Stimulated activated CD8-positive, alpha-beta memory T cell treated with anti-CD3 and anti-CD28 coated beads, Interleukin-15, amount 100 ng/mL, for 4 hours (primary cell): ENCODE results near the gene TRIM71.
"Not testable (repeated sequence)": the region's sequence is repeated elsewhere in the genome, so short reads cannot be mapped to it uniquely, and the experiment has no call there.

Experiments
- DNase-seq, 2 donors: peaks; one replicate each; pipeline ENCODE4 v3.0.0-alpha.2; 2020; ENCODE audit warnings: low read depth in 2 of 2

The TRIM71 gene

DNA sequence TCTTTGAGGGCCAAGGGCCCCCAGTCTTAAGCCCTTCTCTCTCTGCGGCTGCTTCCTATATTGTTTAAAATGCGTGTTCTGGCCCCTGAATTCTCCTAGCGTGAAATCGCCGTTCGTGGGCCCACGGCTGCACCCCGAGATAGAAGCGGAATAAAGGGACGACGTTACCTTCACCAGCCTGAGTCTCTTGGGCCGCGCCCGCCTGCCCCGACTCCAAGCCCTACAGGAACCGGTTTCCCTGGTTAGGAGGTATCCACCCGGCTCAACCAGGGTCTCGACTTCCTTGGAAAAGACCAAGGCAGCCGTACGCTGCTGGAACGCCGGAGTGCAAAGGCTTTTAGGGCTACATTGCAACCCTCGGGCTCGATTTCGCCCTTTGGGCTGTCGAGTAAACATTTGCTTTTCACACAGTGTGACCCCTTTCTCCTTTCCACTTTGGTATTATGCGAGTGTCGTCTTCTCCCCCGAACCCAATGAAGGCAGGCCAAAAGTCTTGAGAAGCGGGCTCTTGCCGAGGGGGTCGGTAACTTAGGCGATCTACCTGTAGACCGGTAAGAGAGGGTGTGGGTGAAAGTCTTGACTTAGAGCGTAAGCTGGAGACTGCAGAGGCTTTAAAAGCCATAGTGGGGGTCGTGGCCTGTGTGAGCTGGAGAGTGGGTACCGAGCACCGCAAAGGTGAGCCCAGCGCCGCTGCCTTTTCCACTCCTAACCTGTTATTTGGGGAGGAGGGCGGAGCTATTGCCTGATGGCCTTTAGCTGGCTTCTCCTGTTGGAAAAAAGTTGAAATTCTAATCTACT is 2.0 kb downstream of the TRIM71 start:
- no peak for DNase-seq

DNA sequence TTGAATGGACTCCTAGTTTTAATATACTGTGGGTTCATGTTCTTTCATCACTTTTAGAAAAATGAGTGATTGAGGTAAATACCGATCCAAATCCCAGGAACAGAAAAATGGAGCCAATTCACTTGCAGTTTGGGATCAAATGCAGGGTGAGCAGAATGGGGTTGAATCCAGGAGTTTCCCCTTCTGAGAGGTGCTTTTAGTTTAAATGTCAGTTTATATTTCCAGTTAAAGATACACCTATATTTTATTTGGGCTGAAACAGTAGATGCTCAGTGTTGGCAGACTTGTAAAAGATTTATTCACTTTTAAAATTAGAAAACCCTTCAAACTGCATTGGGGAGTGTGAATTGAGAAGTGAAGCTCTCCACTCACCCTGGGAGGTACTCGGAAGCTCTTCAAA is 2.6 kb downstream of the TRIM71 start:
- DNase-seq: no peak

DNA sequence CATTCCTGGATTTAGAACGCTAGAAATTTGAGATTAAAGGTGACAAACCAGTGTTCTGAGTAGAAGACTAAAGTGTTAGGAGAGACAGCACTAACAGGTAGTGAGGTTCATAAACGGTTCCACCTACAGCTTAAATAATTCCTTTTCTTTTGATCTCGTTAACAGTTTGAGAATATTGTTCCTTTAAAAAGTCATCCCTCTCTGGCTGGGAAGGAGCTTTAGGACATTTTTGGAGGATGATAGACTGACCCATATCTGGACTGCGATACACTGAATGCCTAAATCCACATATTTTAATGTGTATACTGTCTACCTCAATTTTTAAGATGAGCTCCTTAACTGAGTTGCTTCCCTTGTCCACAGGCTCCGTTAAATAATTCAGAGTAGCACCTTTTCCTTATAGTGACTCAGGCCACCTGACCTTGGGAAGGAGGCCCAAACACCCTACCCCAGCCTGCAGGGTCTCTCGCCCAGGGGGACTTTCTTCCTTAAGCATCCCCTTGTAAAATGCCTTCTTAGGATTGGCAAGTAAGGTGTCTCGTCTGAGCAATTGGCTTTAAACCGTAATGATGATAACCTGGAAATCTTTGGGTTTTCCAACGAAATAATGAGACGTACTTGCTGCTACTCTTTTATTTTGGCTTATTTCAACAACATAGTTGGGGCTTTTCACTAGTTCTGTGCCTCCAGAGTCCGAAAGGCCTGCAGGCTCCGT is 3.3 kb downstream of the TRIM71 start:
- DNase-seq: no peak

DNA sequence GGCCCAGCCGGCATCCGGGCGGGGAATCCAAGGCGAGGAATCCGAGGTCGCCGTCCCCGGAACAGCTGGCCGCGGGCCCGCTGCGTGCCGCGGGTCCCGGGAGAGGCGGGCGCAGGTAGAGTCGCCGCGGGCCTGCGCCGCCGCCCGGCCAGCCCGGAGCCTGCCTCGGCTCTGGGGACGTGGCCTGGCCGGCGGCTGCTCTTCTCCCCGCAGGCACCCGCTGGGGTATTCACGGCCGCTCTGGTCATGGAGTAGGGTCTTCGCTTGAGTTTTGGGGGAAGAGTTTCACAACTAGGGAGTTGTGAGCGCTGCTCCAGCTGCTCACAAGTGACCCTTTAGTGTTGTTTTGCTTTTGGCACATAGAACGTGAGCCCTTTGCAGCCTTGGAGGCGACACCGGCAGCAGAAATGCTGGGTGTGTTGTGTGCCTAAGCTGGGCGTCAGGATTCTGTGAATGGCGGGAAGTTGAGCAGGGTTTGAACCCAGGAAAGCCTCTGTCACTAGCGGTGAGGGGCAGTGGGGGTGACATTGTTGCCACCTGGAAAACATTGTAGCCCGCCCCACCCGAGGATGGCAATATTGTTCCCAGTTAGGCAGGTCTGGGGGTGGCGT is 4.0 kb downstream of the TRIM71 start:
- DNase-seq: no peak

DNA sequence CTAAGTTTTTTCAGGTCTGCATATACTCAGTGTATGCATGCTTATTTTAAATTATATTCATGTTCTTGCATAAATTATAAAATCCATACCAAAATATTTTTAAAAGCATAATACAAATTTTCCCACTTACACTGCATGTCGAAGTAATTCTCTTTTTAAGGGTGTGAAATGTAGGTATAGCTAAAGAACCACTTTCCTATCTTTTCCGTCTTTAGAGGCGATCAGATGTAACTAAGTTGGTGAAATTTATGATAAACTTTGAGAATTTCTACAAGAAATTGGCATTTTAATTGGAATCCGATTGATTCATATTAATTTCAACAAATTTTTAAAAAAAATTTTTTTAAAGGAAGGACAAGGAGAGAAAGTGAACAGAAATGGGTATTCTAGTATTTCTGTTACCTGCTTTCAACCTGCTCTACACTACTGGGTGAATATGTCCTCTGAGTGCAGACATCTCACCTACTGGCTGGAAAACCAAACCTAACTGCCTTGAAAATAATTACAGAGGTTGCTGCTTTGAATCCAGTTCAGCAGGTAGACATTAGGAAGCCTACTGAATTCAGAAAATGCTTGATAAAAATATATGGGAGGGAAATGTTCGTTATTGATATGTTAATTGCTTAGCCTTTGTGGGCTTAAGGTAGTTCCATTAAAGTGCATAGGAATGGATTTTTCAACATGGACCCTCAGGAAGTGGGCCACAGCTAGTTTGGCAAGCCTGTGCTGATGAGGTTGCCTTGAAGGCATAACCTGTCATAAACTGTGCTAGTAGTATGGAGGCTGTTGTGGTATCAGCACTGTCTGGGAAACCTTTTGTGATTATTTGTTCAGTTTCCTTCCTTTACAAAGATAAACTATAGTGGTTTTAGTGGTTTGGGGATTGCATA is 5.1 kb downstream of the TRIM71 start:
- DNase-seq: no peak

DNA sequence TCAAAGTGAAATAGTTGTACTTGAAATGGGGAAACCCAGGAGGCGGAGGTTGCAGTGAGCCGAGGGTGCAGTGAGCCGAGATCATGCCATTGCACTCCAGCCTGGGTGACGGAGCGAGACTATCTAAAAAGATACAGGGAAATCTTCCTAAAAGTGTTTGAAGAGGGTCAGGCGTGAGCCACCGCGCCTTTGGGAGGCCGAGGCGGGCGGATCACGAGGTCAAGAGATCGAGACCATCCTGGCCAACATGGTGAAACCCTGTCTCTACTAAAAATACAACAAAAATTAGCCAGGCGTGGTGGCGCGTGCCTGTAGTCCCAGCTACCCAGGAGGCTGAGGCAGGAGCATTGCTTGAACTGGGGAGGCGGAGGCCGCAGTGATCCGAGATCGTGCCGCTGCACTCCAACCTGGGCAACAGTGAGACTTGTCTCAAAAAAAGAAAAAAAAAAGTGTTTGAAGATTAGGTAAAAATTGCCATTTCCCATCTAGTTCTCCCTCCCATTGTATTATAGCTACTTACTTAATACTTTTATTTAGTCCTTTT is 5.9 kb downstream of the TRIM71 start:
- DNase-seq: not testable (repeated sequence)

DNA sequence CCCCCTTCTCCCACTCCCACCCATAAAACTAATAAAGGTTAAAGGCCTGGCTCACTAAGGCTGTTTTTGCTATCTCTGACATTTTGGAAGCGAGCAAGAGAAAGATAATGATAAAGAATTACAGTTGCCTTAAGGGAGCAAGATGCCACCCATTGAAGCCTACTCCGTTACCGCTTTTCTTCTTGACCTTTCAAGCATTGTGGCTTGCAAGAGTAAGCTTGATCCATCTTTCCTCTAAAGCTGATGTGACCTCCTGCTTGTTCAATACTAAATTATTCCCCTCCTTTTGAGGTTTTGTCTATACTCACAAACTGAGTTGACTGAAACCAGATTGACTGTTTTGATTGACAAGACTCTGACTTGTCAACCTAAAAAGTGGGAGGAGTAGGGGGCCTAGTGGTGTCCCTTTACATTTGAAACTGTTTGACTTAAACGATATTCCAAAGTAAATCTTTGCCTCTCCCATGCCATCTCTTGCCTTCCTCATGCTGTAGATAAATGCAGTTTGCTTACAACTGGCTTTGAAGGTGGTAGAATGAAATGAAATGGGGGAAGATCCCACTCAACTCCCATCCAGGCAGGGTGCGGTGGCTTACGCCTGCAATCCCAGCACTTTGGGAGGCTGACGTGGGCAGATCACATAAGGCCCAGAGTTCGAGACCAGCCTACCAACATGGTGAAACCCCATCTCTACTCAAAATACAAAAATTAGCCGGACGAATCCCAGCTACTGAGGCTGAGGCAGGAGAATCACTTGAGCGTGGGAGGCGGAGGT is 8.0 kb downstream of the TRIM71 start:
- no peak for DNase-seq

DNA sequence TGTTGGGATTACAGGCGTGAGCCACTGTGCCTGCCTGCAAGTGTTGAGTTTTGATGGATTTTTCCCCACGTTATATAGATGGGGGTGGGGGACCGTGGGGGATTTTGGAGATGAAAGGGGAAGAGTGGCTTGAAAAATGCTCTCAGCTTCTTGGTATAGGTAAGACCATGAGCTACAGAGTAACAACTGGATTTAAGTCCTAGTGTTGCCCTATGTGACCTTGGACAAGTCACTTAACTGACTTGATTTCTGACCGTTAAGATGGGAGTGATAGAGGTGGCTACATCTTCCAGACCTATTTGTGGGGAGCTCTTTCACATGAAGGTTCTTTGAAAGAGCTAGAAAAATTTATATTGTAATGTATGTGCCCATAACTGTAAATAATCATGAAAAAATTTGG is 13.3 kb downstream of the TRIM71 start:
- DNase-seq: no peak

DNA sequence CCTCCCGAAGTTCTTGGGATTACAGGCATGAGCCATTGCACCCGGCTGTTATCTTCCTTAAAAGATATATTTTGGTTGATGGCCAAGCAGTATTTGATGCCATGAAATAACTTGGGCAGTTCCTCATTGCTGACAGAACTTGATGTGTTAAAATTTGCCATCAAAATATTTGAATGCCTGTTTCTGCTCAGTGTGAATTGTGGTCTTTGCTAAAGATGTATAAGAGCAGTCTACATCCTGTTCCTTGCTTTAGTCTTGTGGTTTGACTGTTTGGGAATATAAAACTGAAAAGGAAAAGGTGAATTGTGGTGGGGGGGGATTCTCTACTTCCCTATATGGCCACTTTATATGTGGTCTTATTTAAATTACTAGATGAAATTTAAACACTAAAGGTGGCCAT is 14.0 kb downstream of the TRIM71 start:
- DNase-seq: no peak

DNA sequence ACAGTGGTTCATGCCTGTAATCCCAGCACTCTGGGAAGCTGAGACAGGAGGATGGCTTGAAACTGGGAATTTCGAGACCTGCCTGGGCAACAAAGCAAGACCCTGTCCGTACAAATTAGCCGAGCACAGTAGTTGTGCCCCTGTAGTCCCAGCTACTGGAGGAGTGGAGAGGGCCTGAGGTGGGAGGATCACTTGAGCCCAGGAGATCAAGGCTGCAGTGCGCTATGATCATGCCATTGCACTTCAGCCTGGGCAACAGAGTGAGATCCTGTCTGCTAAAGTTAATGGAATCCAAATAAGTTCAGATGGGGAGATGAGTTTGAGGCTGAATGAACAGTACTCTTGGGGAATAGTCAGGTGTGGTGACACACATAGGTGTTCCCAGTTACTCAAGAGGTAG is 14.4 kb downstream of the TRIM71 start:
- DNase-seq: no peak

DNA sequence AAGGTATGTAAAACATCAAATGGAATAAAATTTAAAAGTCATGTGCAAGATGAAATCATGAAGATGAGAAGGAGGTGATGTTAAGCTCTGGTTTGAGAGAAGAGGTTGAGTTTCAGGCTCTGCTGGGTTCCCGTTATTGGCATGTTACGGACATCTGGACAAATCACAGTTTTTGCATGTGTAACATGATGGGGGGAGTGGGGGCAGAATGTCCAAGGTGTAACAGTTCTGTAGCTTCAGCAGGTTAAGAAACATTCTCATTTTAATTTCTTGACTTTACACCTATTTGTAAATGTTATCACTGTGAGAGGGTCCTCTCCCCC is 17.2 kb downstream of the TRIM71 start:
- no peak for DNase-seq

DNA sequence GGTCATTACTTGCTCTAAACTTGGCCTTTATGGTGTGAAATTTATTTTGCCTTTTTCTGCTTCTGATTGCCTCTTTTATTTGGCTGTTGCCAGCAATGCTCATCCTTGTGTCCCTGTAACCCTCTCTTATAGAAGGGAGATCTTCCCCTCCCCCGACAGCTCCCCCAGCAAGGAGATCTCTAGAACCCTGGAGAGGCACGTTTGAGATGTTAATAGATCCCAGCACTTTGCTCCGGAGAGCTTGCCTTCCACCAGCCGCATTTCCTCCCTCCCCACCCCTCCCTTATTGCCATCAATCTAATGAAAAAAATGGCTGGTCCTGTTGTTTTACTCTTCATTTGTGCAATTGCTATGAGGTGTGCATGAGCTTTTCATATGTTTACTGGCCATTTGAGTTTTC is 18.2 kb downstream of the TRIM71 start:
- DNase-seq: no peak

DNA sequence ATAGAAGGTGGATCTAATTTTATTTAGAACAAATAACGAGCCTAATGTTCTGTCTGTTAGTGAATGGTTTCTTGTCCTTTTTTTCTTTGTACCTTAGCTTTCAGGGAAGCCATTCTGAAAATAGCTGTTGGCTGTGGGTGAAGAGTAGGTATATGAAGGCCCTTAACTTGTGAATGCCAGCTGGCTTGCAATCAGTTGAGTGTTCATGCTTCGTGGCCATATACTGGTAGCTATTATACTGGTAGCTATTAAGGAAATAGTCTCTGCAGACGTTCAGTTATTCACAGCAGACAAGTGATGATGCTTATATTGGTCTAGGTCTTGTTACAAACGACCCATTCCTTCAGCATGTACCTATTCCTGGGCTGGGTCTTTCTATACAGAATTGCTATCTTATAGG is 18.8 kb downstream of the TRIM71 start:
- no peak for DNase-seq

DNA sequence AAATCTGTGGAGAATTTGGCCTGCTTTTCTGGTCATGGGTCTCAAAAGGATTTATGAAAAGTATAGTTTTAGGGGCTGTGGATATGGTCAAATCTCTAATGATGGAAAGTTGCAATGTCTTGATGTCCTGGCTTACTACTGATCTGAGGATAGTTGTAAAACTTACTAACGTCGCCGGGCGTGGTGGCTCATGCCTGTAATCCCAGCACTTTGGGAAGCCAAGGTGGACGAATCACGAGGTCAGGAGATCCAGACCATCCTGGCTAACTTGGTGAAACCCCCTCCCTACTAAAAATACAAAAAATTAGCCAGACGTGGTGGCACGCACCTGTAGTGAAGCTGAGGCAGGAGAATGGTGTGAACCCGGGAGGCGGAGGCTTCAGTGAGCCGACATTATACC is 19.6 kb downstream of the TRIM71 start:
- DNase-seq: no peak

DNA sequence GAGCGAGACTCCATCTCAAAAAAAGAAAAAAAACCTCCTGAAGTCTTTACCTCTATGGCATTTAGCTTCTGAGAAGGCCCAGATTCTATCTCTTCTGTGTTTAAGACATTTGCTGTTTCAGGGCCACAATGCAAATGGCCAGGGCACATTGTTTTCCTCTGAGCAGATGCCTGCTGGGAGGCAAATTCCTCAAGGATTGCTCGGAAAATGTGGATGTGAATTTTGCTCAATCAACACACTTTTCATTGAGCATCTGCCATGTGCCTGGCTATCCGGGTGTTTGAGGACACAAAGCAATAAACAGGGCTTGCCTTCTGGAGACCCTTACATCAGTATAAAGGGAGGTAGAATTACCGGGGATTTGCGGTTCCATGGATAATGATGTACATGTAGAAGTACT is 20.0 kb downstream of the TRIM71 start:
- DNase-seq: no peak

DNA sequence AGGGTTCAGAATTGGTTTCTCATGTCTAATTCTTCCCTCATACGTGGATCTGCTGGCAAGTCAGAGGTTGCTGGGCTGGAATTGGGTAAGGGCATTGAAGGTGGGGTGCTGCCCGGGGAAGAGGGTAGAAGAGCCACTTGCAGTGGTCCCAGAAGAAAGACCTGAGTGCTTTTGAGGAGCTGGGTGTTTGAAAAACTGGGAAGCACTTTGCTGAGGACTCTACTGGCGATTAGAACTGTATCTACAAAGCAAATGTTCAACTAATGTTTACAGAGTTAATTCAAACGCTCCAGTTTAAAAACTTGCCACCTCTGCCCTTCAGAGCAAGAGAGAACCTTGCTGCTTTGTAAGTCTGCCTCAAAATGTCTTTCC is 21.9 kb downstream of the TRIM71 start:
- no peak for DNase-seq

DNA sequence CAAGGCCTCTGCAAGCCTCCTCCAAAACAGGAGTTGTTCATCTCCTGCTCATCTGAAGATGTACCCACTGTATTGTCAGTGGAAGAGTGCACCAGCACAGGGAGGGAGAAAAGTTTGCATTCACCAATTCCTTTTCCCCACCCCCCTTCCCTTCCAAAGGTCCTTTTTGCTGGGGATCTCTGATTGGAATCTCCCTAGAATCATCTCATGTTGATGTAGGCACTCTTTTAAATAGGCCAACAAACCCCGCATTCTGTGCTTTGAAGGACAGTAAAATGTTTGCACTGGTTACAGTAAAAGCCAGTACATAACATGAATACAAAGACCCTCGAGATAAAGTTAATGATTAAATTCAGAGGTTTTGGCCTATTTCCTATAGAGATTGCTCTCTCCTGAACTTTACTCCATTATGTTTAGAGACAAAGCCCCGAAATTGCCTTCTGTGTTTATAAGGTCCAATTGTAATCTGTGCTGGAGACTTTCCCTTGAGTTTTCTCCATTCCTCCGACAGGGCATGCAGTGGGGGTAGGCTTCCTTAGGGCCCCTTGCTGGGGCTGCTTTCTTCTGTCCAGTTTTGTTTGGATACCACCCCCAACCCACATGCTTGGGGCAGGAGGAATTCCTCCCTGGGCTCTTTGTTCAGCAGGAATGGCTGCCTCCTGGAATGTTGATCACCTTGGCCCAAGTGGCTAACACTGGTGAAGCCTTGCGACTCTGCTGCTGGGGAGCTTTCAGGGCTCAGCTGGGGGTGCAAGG is 22.5 kb downstream of the TRIM71 start:
- DNase-seq: no peak

DNA sequence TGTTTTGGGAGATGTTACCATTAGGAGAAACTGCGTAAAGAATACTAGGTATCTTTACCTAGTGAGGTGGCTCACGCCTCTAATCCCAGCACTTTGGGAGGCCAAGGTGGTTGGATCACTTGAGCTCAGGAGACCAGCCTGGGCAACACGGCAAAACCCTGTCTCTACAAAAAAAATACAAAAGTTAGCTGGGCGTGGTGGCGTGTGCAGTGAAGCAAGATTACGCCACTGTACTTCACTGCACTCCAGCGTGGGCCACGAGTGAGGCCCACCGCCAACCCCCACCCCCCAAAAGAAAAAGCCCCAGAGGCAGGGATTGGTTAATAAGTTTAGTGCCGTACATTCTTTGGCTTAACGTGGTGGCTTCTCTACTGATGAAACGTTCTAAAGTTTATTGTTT is 23.5 kb downstream of the TRIM71 start:
- no peak for DNase-seq

DNA sequence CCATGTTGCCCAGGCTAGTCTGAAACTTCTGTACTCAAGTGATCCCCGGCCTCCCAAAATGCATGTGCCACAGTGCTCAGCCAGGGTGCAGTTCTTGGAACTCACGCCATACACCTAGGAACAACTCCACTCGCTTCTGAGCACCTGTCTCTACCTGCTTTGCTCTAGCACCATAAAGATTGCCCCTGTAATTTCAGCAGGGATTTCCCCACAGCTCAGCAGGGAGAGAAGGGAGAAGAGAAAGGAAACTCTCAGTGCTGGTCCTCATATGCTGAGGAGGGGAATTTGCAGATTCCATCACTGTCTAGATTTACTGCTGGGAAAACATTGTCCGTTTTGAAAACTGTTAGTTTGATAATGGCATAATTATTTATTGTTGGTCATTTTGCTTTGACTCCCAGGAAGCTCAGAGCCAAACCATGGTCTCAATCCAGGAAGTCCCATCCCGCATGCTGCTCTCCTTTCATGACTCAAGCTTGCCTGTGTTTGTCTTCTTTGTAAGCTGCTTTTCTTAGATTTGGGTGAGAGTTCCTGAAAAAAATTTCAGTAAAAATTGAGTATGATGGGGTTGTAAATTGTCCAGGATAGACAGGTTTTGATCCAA is 24.2 kb downstream of the TRIM71 start:
- DNase-seq: no peak

DNA sequence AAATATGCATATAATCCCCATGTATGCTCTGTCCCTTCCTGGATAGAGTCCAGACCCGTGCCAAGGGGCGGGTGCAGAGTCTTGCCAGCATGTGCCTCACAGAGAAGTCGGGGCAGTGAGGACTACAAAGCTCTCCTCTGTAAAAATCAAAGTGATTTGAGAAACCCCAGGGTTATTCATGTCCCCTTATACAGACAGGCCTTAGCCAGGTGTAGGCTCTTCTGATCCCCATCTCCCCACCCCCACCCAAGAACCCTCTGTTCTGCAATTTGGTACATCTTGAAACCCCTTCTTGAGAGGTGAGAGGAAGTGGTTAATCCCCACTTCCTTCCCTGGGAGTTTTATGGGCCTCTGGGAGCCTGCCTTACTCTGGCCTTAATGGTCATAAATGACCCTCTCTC is 24.7 kb downstream of the TRIM71 start:
- no peak for DNase-seq
